ENCODE data around the gene HMCN2. TPM values are rescaled to one million over a fixed set of nuclear protein-coding genes. Genes with fewer than 3 reads are reported as not detected.

The HMCN2 gene
- total RNA-seq, 1 experiment from 2014 or later: 5.6 TPM

GRCh38 chr9:130387398-130387797 is 121.8 kb downstream of the HMCN2 start:
- ATAC-seq: no peak
- no peaks in the 10 kb centered on the region for H3K27me3 Mint-ChIP-seq (ENCODE audit: low read depth)
- TF ChIP-seq GTF2I (CRISPR knock-in tag; conservative IDR thresholded peaks at IDR 0.05) (no peak), E2F4 (CRISPR knock-in tag; IDR thresholded peaks at IDR 0.05; ENCODE audit: borderline replicate concordance, low read depth) (no peak), NR3C1 (CRISPR knock-in tag; conservative IDR thresholded peaks at IDR 0.05; ENCODE audit: low read depth) (no peak), HMGA2 (CRISPR knock-in tag; IDR thresholded peaks at IDR 0.05) (no peak), ZBTB21 (CRISPR knock-in tag; IDR thresholded peaks at IDR 0.05; ENCODE audit: borderline replicate concordance) (no peak), ZNF281 (CRISPR knock-in tag; IDR thresholded peaks at IDR 0.05) (no peak), ERG (CRISPR knock-in tag; IDR thresholded peaks at IDR 0.05) (no peak), IRF2 (CRISPR knock-in tag; IDR thresholded peaks at IDR 0.05; ENCODE audit: borderline replicate concordance, low read depth) (no peak), STAT6 (CRISPR knock-in tag; conservative IDR thresholded peaks at IDR 0.05; ENCODE audit: low read depth) (no peak), E2F1 (CRISPR knock-in tag; IDR thresholded peaks at IDR 0.05) (no peak), NFATC4 (CRISPR knock-in tag; IDR thresholded peaks at IDR 0.05) (no peak), TCF7 (CRISPR knock-in tag; IDR thresholded peaks at IDR 0.05; ENCODE audit: low read depth) (no peak), AR (CRISPR knock-in tag; IDR thresholded peaks at IDR 0.05) (no peak), USF1 (CRISPR knock-in tag; IDR thresholded peaks at IDR 0.05) (no peak), ZBTB43 (CRISPR knock-in tag; IDR thresholded peaks at IDR 0.05) (no peak), ETV6 (CRISPR knock-in tag; IDR thresholded peaks at IDR 0.05) (no peak), ATF1 (CRISPR knock-in tag; IDR thresholded peaks at IDR 0.05) (no peak), SMAD4 (CRISPR knock-in tag; IDR thresholded peaks at IDR 0.05) (no peak), ATF2 (CRISPR knock-in tag; IDR thresholded peaks at IDR 0.05; ENCODE audit: borderline replicate concordance, low read depth) (no peak), MXD4 (CRISPR knock-in tag; IDR thresholded peaks at IDR 0.05; ENCODE audit: borderline replicate concordance) (no peak)
- H3K4me3 Mint-ChIP-seq: no peak overlapping the region
- peaks cover 8% of the 10 kb centered on the region for H3K4me1 Mint-ChIP-seq
- no peaks in the 10 kb centered on the region for H3K9me3 Mint-ChIP-seq
- no peak for DNase-seq (ENCODE audit: low spot score)
- H3K27ac Mint-ChIP-seq: no peak overlapping the region
- H3K36me3 Mint-ChIP-seq: no peaks in the 10 kb centered on the region; the same call in 1 of the 2 replicates
- POLR2A ChIA-PET: interaction anchor here (1.1 kb wide), 1 partner anchor 9 kb away, joined by 3 read pairs; no protein-coding TSS in a partner anchor
- CTCF ChIA-PET: no interaction called here

All from WTC11 (cell line).